ENCODE results near the gene SLC22A8. TPM values are rescaled to one million over a fixed set of nuclear protein-coding genes. Genes with fewer than 3 reads are reported as not detected.

SLC22A8 gene
- total RNA-seq, 6 experiments from 2014 or later: not detected

GRCh38 chr11:63019506-63019905, 3.9 kb upstream of the SLC22A8 start:
- 80% methylated on average over 2 of the region's 5 CpGs for WGBS (ENCODE audit: insufficient coverage, low coverage, low lambda C conversion rate, missing lambda C conversion rate)
- intact Hi-C loops (cut with DNase I): loop anchor here in 1 of 2 donors (5.0 kb wide), 1 partner anchor 112 kb away; no protein-coding TSS in a partner anchor

GRCh38 chr11:63017306-63017974, 1.8 kb upstream of the SLC22A8 start:
- H3K27ac ChIP-seq: no peak overlapping the region
- WGBS (ENCODE audit: insufficient coverage, low coverage, low lambda C conversion rate, missing lambda C conversion rate): 24% methylated on average over 2 of the region's 8 CpGs
- TF ChIP-seq POLR2A (IDR thresholded peaks at IDR 0.05): no peak
- TF ChIP-seq CTCF (IDR thresholded peaks at IDR 0.05): no peak

More at GRCh38 chr11:63019506-63019905, 3.9 kb upstream of the SLC22A8 start:
- Histone ChIP-seq H3K27ac (no peak overlapping the region), H3K27me3 (no peaks in the 10 kb centered on the region), H3K4me3 (no peak overlapping the region), H3K36me3 (no peaks in the 10 kb centered on the region), H3K4me1 (no peaks in the 10 kb centered on the region), H3K9me3 (no peaks in the 10 kb centered on the region)
- no peak for DNase-seq
- ATAC-seq: no peak
- TF ChIP-seq POLR2A (IDR thresholded peaks at IDR 0.05): no peak
- no peak for TF ChIP-seq CTCF (IDR thresholded peaks at IDR 0.05)

GRCh38 chr11:63014408-63015055, 1.1 kb downstream of the SLC22A8 start:
- ATAC-seq: no peak
- no peaks in the 10 kb centered on the region for H3K27me3 ChIP-seq
- intact Hi-C loops (cut with DNase I): loop anchor here in 1 of 2 donors (5.0 kb wide), 1 partner anchor 107 kb away; no protein-coding TSS in a partner anchor

More at GRCh38 chr11:63017306-63017974, 1.8 kb upstream of the SLC22A8 start:
- H3K27me3 ChIP-seq: no peaks in the 10 kb centered on the region
- H3K9me3 ChIP-seq: no peaks in the 10 kb centered on the region
- ATAC-seq (no peak), DNase-seq (no peak)
- intact Hi-C loops (cut with DNase I): loop anchor here in 1 of 2 donors (5.0 kb wide), 1 partner anchor 110 kb away; no protein-coding TSS in a partner anchor
- no peaks in the 10 kb centered on the region for H3K36me3 ChIP-seq
- H3K4me3 ChIP-seq: no peak overlapping the region
- H3K4me1 ChIP-seq: no peaks in the 10 kb centered on the region

GRCh38 chr11:63012839-63013238, 2.8 kb downstream of the SLC22A8 start:
- WGBS (ENCODE audit: insufficient coverage, low coverage, low lambda C conversion rate, missing lambda C conversion rate): 80% methylated on average over 1 of the region's 1 CpG

More at GRCh38 chr11:63014408-63015055, 1.1 kb downstream of the SLC22A8 start:
- H3K9me3 ChIP-seq: no peaks in the 10 kb centered on the region
- no peak overlapping the region for H3K4me3 ChIP-seq
- no peaks in the 10 kb centered on the region for H3K4me1 ChIP-seq
- no peak for TF ChIP-seq POLR2A (IDR thresholded peaks at IDR 0.05)
- no peak for TF ChIP-seq CTCF (IDR thresholded peaks at IDR 0.05)
- WGBS (ENCODE audit: insufficient coverage, low coverage, low lambda C conversion rate, missing lambda C conversion rate): 86% methylated on average over 11 of the region's 13 CpGs
- H3K36me3 ChIP-seq: no peaks in the 10 kb centered on the region
- no peak overlapping the region for H3K27ac ChIP-seq
- DNase-seq: no peak

More at GRCh38 chr11:63012839-63013238, 2.8 kb downstream of the SLC22A8 start:
- H3K9me3 ChIP-seq: no peaks in the 10 kb centered on the region
- H3K4me3 ChIP-seq: no peak overlapping the region
- intact Hi-C loops (cut with DNase I): no loop called here
- no peaks in the 10 kb centered on the region for H3K27me3 ChIP-seq
- TF ChIP-seq CTCF (IDR thresholded peaks at IDR 0.05) (no peak), POLR2A (IDR thresholded peaks at IDR 0.05) (no peak)
- no peaks in the 10 kb centered on the region for H3K36me3 ChIP-seq
- no peak overlapping the region for H3K27ac ChIP-seq
- no peaks in the 10 kb centered on the region for H3K4me1 ChIP-seq
- ATAC-seq (no peak), DNase-seq (no peak)
